HG03280 (cell line): Measurements from ENCODE around the gene YWHAB.
A peak's percentile ranks its signal among the peaks of the same experiment; 100 is the strongest.
"Not testable (repeated sequence)": the region's sequence is repeated elsewhere in the genome, so short reads cannot be mapped to it uniquely, and the experiment has no call there.

Source experiments
- ATAC-seq: cut with Tn5 transposase; IDR thresholded peaks from one replicate; pipeline ENCODE4 v1.9.1; 2021; ENCODE audit warnings: mild to moderate bottlenecking, moderate library complexity; ENCODE audit not compliant: unreplicated experiment

The YWHAB gene

DNA sequence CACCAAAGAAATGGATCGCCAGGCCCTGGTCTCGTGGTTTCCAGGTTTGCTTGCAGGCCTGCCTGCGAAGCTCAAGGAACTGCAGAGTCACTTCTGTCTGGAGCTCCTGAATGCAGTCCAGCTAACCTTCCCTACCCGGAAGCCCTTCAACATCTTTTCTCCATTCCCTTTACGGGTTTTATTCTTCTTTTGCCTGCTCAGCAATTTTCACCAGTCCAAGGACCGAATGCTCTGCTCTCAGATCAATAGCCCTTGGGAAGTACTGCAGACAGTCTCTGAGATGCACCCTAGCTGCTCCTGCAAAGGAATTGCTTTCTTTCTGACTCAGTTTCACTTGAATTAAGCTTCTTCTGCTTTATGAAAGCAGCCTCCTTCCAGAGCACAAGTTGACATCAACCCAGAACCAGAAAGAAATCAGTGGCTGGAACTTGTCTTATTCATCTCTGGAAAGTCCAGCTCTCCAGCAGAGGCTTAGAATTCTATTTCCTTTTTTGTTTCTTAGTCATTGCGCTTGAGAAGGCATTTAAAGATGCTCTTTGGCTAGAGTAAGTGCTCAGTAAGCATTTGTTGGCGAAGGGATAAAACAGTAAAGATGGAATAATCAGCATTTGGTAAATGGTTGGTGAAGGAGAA is 18.7 kb upstream of the YWHAB start:
- ATAC-seq = no peak

DNA sequence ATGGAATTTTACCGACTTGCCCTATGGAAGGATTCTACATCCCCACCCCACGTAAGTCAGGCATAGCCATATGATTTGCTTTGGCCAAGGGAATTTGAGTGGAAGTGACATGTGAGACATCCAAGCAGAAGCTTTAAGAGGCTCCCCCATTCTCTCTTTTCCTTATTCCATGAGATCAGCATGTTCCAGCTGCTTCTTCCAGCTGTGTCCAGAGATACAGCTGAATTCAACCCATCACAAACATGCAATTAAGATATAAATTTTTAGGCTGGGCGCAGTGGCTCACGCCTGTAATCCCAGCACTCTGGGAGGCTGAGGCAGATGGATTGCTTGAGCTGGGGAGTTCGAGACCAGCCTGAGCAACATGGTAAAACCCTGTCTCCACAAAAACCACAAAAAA is 16.0 kb upstream of the YWHAB start:
- ATAC-seq = no peak

DNA sequence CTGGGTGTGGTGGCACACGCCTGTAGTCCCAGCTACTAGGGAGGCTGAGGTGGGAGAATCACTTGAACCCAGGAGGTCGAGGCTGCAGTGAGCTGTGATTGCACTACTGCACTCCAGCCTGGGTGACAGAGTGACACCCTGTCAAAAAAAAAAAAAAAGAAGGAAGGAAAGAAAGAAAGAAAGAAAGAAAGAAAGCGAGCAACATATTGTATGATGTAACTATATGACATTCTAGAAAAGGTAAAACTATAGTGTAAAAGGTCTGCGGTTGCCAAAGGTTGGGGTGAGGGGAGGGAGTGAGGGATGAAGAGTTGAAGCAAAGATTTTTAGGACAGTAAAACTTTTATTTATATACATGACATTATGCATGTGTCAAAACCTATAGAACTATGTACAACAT is 3.1 kb upstream of the YWHAB start:
- ATAC-seq = not testable (repeated sequence)

DNA sequence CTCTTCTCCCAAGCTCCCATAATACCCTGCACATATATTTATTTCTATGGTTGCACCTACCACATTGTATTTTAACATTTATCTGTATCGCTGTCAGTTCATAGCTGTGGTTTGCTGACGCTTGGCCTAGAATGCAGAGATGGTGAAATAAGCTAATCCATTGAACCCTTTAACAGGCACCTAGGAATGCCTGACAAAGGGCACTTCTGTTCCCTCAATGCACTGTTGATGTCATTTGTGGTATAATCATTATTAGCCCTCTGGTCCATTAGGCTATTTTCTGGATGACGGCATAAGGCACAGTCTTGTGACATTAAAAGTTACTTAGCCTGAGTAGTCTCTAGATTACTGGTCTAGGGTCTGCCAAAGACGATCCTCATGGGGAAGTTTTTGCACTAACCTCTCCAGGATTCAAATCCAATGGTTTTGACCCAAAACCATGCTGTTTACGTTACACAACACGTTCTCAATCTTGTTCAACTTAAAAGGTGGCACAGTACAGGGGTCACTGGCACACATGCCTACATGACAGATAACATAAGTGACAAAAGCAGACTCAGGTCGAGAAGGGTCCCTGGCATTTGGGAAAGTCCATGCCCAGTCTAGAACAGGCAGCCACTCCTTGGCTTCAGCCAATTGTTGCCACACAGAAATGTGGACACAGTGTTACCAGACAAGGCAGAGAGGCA is 2.1 kb upstream of the YWHAB start:
- ATAC-seq = no peak

DNA sequence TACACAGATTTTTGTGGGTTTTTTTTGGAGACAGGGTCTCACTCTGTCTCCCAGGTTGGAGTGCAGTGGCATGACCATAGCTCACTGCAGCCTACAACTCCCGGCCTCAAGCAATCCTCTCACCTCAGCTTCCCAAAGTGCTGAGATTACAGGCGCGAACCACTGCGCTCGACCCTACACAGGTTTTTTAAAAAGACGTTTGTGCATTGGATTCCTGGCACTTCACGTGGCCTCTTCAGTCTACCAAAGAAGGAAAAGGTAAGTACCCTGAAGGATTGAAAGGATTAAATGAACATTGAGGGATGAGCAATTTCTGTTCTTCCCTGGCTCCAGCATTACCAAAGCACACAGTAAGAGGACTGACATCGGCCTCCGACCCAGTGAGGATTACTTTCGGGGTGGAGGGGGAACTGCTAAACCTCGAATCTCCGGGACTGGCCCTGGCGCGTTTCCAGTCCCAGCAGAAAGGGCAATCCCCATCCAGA is 556 bp upstream of the YWHAB start:
- ATAC-seq = no peak

DNA sequence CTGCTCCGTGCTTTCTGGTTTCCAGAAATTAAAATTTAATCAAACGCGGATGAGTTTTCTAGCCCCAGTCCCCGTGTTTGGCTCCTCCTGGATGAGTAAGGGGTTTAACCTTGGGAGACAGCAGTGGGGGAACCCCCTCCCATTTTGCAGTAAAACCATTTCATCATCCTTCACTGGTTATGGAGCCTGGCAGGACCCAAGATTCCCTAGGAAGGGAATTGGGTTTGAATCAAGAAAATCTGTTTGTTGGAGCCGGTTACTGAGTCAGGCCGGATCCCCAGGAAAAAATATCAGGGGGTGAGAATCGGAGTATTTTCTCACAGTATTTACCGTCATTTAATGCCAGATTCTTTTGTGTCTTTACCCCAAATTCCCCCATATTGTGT is 754 bp downstream of the YWHAB start:
- no peak for ATAC-seq

DNA sequence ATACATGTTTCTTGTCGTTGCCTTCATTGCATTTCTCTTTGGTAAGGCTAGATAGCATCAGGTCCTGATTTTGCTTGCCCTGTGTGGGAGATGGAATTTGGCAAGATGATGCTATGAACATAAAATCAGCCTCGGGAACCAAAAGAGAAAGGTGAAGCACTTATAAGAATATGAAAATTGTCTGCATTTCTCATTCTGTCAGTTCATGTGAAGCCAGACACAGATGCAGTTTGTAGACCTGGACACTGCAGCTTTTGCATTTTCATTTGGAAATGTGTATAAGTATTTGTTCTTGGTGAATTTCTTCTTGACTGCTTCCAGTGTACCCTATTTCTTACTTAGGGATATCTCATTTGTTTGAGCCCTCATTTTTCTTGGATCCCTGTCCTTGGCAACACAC is 1.3 kb downstream of the YWHAB start:
- ATAC-seq = no peak

DNA sequence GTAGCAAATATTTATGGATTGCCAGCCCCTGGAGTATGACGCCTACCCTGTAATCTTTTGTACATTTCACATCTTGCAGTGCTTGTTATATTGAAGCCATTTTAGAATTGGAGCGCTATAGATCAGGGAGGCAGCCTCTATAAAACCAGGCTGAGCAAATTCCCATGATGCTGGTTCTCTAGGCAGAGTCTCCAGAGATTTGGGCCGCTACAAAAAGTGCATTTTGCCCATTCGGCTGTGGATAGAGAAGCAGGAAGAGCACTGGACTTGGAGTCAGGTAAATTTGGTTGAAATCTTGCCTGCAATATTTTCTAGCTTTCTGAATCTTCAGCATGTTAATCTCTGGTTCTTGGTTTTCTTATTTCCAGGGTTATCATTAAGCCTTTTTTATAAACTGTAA is 2.0 kb downstream of the YWHAB start:
- no peak for ATAC-seq

DNA sequence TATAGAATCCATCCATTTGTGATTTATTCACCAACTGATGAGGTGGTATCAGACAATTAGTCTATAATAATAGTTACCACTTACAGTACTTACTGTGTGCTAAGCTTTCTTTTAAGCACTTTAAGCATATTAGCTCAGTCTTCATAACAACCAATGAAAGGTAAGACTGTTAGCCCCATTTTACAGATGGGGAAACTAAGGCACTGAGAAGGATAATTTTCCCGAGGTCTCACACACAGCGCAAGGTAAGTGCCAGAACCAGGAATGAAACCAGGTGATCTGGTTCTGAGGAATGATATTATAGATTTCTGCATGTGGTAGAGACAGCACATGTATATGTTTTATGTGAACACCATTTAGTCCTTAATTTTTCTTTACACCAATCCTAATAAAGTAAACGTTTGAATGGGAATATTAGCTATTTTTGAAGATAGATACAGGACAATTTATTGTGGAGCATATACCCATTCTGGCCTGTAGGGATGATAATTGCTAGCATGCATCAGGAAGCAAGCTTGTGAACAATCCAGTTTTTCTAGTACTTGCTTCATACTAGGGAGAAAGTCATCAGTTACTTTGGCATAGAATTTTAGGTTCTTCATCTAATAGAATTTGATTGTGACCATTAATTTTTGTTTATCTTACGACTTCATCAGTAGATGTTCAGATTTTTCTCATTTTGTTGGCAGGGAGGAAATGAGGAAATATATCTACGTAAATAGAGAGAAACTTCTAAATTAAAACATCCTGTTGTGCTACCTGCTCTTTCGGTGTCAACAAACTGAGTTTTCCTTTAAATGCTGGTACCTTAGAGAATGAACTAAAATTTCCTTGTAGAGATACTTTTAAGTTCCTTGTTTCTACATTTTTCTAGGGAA is 3.0 kb downstream of the YWHAB start:
- ATAC-seq = no peak

DNA sequence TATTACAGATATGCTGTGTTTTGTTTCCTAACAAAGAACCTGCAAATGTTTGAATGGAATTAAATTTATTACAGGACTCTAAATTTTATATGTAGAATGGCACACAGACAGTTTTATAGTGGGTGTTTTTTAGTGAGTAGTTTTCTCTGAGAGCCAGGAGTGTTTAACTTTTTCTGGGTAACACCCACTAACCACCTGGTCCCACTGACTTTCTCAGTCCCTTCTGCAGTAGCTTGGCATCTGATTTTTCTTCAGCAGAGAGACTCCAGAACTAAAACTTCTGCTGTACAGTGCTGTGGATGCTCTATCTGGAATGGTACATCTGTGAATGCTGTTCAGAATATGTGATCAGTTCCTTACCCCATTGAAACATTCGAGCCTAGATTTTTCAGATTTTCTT is 6.3 kb downstream of the YWHAB start:
- no peak for ATAC-seq

DNA sequence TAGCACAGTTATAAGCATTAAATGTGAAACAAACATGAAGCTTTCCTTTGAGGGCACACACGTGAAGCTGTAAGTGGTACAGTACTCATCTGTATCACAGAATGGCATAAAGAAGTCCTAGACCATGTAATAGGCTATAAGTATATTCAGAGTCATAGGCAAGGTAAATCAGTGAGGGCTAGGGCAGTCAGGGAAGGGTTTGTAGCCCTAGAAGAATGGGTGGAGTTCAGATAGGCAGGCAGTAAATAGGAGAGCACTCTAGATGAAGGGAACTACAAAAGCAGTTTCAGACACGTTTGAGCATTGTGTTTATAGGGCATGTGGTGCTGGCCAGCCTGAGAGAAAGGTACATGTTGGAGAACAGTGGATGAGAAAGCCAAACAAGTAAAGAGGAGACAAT is 9.5 kb downstream of the YWHAB start:
- ATAC-seq = no peak

DNA sequence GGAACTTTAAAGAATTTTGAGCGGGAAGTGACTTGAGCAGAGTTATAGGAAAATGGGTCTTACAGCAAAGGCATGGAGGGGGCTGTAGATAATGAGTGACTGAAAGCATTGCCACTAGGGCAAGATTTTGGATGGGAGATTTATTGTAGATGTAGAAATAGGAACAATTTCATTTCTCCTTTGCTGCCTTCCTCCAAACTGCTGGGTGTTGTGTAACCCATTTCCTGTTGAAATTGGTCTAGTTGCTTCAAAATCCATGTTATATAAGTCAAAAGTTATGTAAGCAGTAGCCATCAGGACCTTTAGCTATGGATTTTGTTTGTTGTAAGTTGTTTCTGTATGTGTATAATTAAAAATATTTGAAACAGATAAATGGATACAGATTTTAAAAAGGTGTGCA is 11.1 kb downstream of the YWHAB start:
- no peak for ATAC-seq

DNA sequence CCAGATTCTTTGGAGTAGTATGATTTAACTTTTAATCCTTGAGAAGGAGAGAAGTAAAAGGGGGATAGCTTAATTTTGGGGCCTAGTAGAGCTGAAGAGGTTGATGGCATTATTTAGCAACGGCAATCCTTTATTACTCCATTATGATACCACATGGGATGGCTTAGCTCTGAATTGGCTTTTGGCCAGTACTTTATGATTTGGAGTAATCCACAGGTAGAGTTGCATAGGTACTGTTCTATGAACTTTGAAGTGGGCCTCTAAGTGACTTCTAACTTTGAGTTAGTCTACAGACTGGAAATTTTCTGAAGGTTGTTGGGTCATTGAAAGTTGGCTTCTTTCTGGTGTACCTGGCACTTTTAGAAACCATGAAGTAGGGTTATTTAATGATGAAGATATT is 11.6 kb downstream of the YWHAB start:
- no peak for ATAC-seq

DNA sequence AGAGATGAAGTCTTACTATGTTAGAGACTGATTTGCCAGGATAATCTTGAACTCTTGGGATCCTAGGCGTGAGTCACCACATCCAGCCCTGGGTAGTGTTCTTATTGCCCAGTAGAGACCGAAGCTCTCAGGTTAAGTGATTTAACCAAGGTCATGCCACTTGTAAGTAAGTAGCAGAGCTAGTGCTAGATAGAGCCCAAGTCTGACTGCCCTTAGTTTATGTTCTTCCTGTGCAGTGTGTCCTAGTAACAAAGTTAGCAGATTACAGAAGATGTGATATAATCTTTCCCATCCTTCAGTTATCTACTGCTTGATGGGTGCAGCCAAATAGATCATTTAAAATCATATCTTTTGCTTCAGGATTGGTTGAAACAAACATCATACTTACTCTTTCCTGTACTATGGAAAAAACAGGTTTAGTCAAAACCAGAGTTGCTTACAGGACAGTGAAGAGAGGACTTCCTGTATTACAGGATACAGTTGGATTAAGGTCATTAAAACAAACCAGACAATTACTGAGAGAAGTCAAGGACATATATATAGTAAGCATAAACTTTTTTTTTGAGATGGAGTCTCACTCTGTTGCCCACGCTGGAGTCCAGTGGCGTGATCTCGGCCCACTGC is 14.8 kb downstream of the YWHAB start:
- ATAC-seq = no peak

DNA sequence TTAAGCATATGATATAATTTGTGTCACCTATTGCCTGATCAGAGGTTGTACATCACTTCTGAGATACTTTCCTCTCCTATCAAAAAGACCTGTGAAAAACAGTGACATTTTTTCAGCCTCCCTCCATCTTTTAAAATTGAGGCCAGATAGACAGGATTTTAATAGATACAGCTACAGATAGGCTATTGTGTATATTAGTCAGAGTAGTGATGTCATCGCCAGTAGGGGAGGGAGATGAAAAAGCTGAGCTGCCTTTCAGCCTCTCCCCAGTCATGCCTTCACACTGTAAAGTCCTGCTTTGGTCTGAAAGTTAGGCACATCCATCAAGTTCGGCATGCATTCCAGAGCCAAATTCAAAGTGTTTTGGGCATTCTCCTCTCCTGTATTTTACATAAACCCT is 16.5 kb downstream of the YWHAB start:
- no peak for ATAC-seq

DNA sequence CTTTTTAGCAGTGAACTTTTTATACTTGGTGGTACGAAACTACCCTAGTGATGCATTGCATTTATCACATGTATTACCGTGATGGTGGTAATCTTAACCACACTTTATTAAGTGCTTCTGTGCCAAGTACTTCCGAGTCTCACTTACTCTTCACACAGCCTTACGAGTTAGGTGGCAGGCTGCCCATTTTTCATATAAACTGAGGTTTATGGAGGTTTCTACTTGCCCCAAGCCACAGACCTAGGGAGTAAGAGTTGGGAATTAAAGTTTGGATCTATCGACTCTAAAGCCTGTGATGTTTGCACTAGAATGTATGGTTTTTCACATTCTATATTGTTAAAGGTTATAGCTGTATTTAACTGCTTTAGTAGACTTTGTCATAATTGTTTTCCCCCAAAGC is 18.9 kb downstream of the YWHAB start:
- ATAC-seq = no peak

DNA sequence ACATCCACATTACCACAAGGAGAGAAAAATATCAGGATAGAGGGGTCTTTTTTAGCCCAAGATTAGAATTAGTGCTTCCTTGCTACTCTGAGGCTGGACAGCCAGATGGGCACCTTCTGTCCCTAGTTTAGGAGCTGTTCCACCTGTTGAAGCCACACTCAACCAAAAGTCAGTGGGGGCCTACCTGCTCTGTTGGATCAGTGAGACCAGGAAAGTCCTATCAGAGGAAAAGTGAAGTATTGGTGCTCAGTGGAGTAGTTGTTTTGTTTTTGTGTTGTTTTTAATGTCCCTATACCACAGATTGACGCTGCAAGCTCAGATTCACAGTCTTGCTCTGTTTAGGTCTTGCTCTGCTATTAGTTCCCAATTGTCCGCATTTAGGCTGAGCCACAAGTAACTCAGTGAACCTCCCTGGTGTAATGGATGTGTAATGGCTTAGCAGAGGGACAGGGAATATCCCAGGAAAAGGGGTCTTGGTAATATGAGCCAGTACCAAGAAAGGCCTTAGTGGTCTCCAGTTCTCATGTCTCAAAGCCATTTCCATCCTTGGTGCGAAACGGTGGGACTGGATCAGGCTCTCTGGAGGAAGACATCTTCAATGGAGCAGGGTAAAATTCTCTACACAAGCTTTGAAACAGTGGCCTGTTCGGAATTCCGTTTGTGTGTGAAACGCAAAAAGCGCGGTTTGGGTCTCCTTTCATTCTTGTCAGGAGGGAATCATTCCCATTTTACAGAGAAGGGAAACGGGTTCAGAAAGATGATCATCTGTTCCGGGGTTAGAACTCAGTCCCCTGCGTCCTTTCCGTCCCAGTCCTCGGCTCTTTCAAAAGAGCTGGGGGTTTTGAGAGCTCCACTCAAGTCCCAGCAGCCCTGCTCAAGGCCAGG is 23.7 kb downstream of the YWHAB start:
- no peak for ATAC-seq

DNA sequence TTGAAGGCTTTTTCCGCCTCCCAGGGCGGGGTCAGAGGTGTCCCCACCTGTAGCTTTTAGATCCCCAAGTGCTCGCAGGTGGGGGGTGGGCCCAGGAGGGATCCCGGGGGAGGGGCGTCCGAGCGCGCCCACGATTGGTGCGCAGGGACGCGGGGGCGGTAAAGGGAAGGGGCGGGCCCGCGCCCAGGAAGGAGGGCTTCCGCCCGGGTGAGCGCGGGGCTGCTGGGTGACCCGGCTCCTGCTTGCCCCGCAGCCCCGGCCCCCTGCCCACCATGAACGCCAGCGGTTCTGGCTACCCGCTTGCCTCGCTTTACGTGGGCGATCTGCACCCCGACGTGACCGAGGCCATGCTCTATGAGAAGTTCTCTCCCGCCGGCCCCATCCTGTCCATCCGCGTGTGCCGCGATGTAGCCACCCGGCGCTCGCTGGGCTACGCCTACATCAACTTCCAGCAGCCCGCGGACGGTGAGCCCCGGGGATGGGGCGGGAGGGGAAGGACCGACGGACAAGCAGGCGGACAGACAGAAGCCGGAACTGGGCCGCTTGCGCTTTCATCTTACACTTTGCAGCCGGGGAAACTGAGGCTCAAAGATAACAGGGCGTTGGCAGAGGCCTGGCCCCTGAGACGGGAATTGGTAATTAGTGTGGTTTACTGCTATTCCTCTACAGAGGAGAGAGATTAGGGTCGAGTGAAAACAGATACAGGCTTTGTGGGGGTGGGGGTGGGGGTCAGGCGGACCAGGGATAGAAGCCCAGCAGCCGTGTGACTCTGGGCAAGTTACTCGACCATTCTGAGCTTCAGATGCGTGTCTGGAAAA is 24.6 kb downstream of the YWHAB start, which contains the start of gene PABPC1L:
PABPC1L (plus strand) TSS at position 189 of the 818 bp plus-strand sequence; CDS start at position 273, 84 bp downstream.
- peak; percentile 90 for ATAC-seq

DNA sequence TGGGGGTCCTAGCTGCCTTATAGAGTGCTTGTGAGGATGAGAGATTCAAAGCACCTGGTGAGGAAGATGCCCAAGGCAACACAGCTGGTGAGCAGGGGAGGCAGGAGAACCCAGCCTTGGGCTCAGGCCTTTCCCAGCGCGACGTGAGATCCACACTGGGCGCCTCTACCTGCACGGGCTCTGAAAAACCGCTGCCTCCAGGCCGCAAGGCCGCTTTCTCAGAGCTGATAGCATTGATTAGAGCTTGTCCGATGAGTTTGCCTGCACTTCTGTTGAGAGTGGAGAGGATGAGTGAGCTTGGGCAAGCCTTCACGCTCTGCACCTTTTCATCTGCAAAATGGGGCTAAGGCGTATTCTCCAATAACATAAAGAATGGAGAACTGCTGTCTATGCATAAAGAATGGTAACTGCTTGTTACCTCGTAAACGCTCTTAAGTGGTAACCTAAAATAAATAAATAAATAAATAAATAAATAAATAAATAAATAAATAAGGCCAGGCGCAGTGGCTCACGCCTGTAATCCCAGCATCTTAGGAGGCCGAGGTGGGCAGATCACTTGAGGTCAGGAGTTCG is 25.3 kb downstream of the YWHAB start:
- ATAC-seq = no peak
